HG03469 (cell line): Measurements from ENCODE around the gene DCAKD.
"Not testable (repeated sequence)": the region's sequence is repeated elsewhere in the genome, so short reads cannot be mapped to it uniquely, and the experiment has no call there.

Experiments
- ATAC-seq: cut with Tn5 transposase; IDR thresholded peaks from one replicate; pipeline ENCODE4 v1.9.1; 2021; ENCODE audit warnings: mild to moderate bottlenecking, moderate library complexity, moderate number of reproducible peaks; ENCODE audit not compliant: unreplicated experiment

Gene DCAKD

GRCh38 chr17:45067637-45068036 lies 16.2 kb upstream of the DCAKD start:
- ATAC-seq, result no peak

GRCh38 chr17:45063198-45063597 lies 11.8 kb upstream of the DCAKD start:
- no peak for ATAC-seq

- no peak for ATAC-seq
These were observed 10.3 kb upstream of the DCAKD start for GRCh38 chr17:45061606-45062205.

GRCh38 chr17:45060797-45061605 lies 9.6 kb upstream of the DCAKD start, which contains the start of gene NMT1:
Gene NMT1, plus strand, starts transcription at chr17:45061317. Its CDS starts 13 bp downstream, at chr17:45061330.
- peak; percentile 77 for ATAC-seq

- ATAC-seq, result no peak
These were observed 9.0 kb upstream of the DCAKD start for GRCh38 chr17:45060382-45060796.

GRCh38 chr17:45052052-45052772 lies 780 bp upstream of the DCAKD start:
- ATAC-seq, result no peak

GRCh38 chr17:45051720-45052051 lies 254 bp upstream of the DCAKD start:
- not testable (repeated sequence) for ATAC-seq

GRCh38 chr17:45050481-45051059 lies 862 bp downstream of the DCAKD start:
- ATAC-seq, result no peak

GRCh38 chr17:45048795-45049563 lies 2.5 kb downstream of the DCAKD start:
- no peak for ATAC-seq

GRCh38 chr17:45046537-45047125 lies 4.8 kb downstream of the DCAKD start:
- ATAC-seq, result no peak

- ATAC-seq, result no peak
These were observed 7.5 kb downstream of the DCAKD start for GRCh38 chr17:45043813-45044540.

- ATAC-seq, result no peak
These were observed 8.9 kb downstream of the DCAKD start for GRCh38 chr17:45042346-45043120.

GRCh38 chr17:45040459-45040858 lies 11.0 kb downstream of the DCAKD start:
- no peak for ATAC-seq

- ATAC-seq, result no peak
These were observed 12.5 kb downstream of the DCAKD start for GRCh38 chr17:45038728-45039634.

GRCh38 chr17:45036691-45037090 lies 14.7 kb downstream of the DCAKD start:
- no peak for ATAC-seq

- ATAC-seq, result no peak
These were observed 15.6 kb downstream of the DCAKD start for GRCh38 chr17:45035848-45036247.

- ATAC-seq, result no peak
These were observed 16.8 kb downstream of the DCAKD start for GRCh38 chr17:45034599-45034998.

- ATAC-seq, result no peak
These were observed 19.3 kb downstream of the DCAKD start for GRCh38 chr17:45032174-45032541.
